K562 (cell line): ENCODE data around the gene COQ2. TPM values are rescaled to one million over a fixed set of nuclear protein-coding genes. Genes with fewer than 3 reads are reported as not detected.
"Not testable (repeated sequence)": the region's sequence is repeated elsewhere in the genome, so short reads cannot be mapped to it uniquely, and the experiment has no call there.

ENCODE experiments used
- ATAC-seq: fragments of 200-7000 bp; cut with Tn5 transposase; 3 replicates; pipeline ENCODE4 v1.9.1; 2020; ENCODE audit warnings: moderate library complexity
- BruUV-seq: library from RNA; stranded (reverse); fragments of 400-500 nt; replicated peaks from 2 replicates; lab custom pipeline; 2021; lab: Mats Ljungman, UMichigan
- CTCF ChIA-PET: fragments of 300-600 bp; formaldehyde crosslinking; extraction: SDS; loops from one replicate; lab custom pipeline; 2021; ENCODE audit warnings: low intra/inter-chr PET ratio; lab: Yijun Ruan, JAX
- POLR2A ChIA-PET: fragments of 300-600, 350-650 bp; sonication (Branson Sonifier 250); formaldehyde crosslinking; extraction: SDS; loops from one replicate; lab custom pipeline; 2021; ENCODE audit warnings: antibody characterized with exemption, inconsistent platforms; lab: Yijun Ruan, JAX
- DNase-seq, 4 experiments: peaks; one replicate each; pipeline versions ENCODE4 v3.0.0 to v3.0.0-alpha.2; 2011 to 2018; ENCODE audit warnings: low spot score in 3 of 4, mixed read lengths in 3 of 4; ENCODE audit errors: extremely low read depth in 1 of 4
- FAIRE-seq: peaks from 2 replicates; lab custom pipeline; 2011; peaks lifted over from hg19 to GRCh38; lab: Jason Lieb, UNC
- H2AFZ ChIP-seq: 2 replicates; pipeline ENCODE4 v1.6.0; 2011; ENCODE audit warnings: low read depth, low read length, control low read depth, inconsistent platforms
- H3K27ac ChIP-seq: fragments of 200-600 bp; 3 replicates; pipeline ENCODE4 v1.8.0; 2011; ENCODE audit warnings: low read depth, mild to moderate bottlenecking, control low read depth, inconsistent platforms, low read length, moderate library complexity, mixed read lengths; ENCODE audit errors: extremely low read depth
- H3K27me3 ChIP-seq, 2 experiments: fragments of 300-600 bp in 1 of 2; 2 replicates in 1 of 2; 3 replicates in 1 of 2; pipeline versions ENCODE4 v1.6.0 to v1.8.0; 2011; ENCODE audit warnings: inconsistent platforms in 2 of 2, low read length in 2 of 2, mild to moderate bottlenecking in 1 of 2, mixed read lengths in 1 of 2, moderate library complexity in 1 of 2; ENCODE audit not compliant: control insufficient read depth in 2 of 2, insufficient read depth in 2 of 2
- H3K36me3 ChIP-seq: fragments of 300-600 bp; 3 replicates; pipeline ENCODE4 v1.8.0; 2011; ENCODE audit warnings: mild to moderate bottlenecking, low read length, inconsistent platforms; ENCODE audit not compliant: control insufficient read depth, insufficient read depth
- H3K4me1 ChIP-seq, 2 experiments: fragments of 200-600 bp in 1 of 2; replicated peaks in 1 of 2; 2 replicates in 1 of 2; 3 replicates in 1 of 2; pipeline versions ENCODE4 v1.5.1 to v1.8.0; 2011; ENCODE audit warnings: inconsistent platforms in 2 of 2, low read length in 2 of 2, mild to moderate bottlenecking in 1 of 2, mixed read lengths in 1 of 2, moderate library complexity in 1 of 2; ENCODE audit not compliant: control insufficient read depth in 2 of 2, insufficient read depth in 2 of 2
- H3K4me2 ChIP-seq: 2 replicates; pipeline ENCODE4 v1.6.1; 2011; ENCODE audit warnings: low read length, control low read depth, inconsistent platforms, mixed read lengths; ENCODE audit not compliant: insufficient read depth
- H3K4me3 ChIP-seq: fragments of 200-600 bp; sonication (generic), shearing (Covaris generic); 2 replicates; pipeline ENCODE4 v1.5.1; 2016; ENCODE audit warnings: control low read depth, inconsistent platforms
- H3K79me2 ChIP-seq: fragments of 200-600 bp; 3 replicates; pipeline ENCODE4 v1.8.0; 2011; ENCODE audit warnings: low read length, inconsistent platforms; ENCODE audit not compliant: control insufficient read depth, insufficient read depth
- H3K9ac ChIP-seq, 2 experiments: 2 replicates each; pipeline versions ENCODE4 v1.6.0 to v1.6.1; 2011; ENCODE audit warnings: low read depth in 2 of 2, low read length in 2 of 2, control low read depth in 1 of 2, inconsistent platforms in 1 of 2, mild to moderate bottlenecking in 1 of 2, mixed read lengths in 1 of 2; ENCODE audit not compliant: insufficient read depth in 1 of 2
- H3K9me1 ChIP-seq: one replicate; pipeline ENCODE4 v1.6.0; 2011; ENCODE audit warnings: inconsistent platforms, mild to moderate bottlenecking, low read length, moderate library complexity; ENCODE audit not compliant: control insufficient read depth, insufficient read depth
- H3K9me3 ChIP-seq: replicated peaks from 2 replicates; pipeline ENCODE4 v1.5.1; 2011; ENCODE audit warnings: low read depth, low read length, inconsistent platforms; ENCODE audit not compliant: control insufficient read depth, insufficient read depth
- H4K20me1 ChIP-seq: replicated peaks from 2 replicates; pipeline ENCODE4 v1.6.1; 2011; ENCODE audit warnings: low read length, inconsistent platforms, mixed read lengths; ENCODE audit not compliant: control insufficient read depth, insufficient read depth
- PTTG1 ChIP-seq: fragments of 450-650 bp; IDR thresholded peaks from 2 replicates; pipeline ENCODE4 v1.6.1; 2016; ENCODE audit warnings: low read depth, mild to moderate bottlenecking, missing genetic modification characterization, missing compliant biosample characterization
- ZFP36 ChIP-seq: fragments of 150-350 bp; IDR thresholded peaks from 2 replicates; pipeline ENCODE4 v1.6.1; 2018; ENCODE audit warnings: low read length, low read depth; ENCODE audit not compliant: partially characterized antibody
- ZNF316 ChIP-seq: fragments of 450-650 bp; IDR thresholded peaks from 2 replicates; pipeline ENCODE4 v1.6.1; 2016
- ZNF431 ChIP-seq: sonication (generic); formaldehyde crosslinking; IDR thresholded peaks from 2 replicates; pipeline ENCODE4 v1.8.0; 2022; ENCODE audit warnings: mild to moderate bottlenecking, missing genetic modification reagents
- WGBS: fragments of 100-300 bp; shearing (Covaris generic); methylation state at CpG from one replicate; pipeline ENCODE4 v1.1.6; 2016; ENCODE audit warnings: low coverage, mixed read lengths; ENCODE audit not compliant: insufficient coverage; ENCODE audit errors: missing lambda C conversion rate; 5-methylcytosine and 5-hydroxymethylcytosine counted together
- in situ Hi-C: fragments of 300-500 bp; cut with MboI; formaldehyde crosslinking; loops from 4 replicates; pipeline ENCODE4 v1.15.0; 2018; ENCODE audit warnings: inconsistent platforms, mixed read lengths
- intact Hi-C: fragments of 100-400 bp; cut with micrococcal nuclease; formaldehyde crosslinking; loops from 2 replicates; pipeline ENCODE4 v1.14.2; 2022
- polyA plus RNA-seq, 8 experiments: library from polyadenylated mRNA; depleted of rRNA in 4 of 8; stranded (reverse) in 5 of 8; unstranded in 3 of 8; fragments of >200 nt; fragmentation: Nextera tagmentation in 2 of 8; fragmentation: Illumina TruSeq in 1 of 8; extraction: Ambion mirVana in 2 of 8; extraction: Trizol in 1 of 8; gene quantifications; 2 replicates each; pipeline versions ENCODE4 v1.2.1 to v1.2.3, GENCODE V29; 2011 to 2014; ENCODE audit warnings: inconsistent platforms in 1 of 8, missing spikeins in 1 of 8
- total RNA-seq, 7 experiments: library from RNA; depleted of rRNA in 6 of 7; stranded (reverse); fragments of >200 nt in 6 of 7; fragmentation: Illumina TruSeq in 2 of 7; extraction: Trizol in 2 of 7; gene quantifications; 2 replicates each; pipeline versions ENCODE4 v1.2.1 to v1.2.3, GENCODE V29; 2011 to 2021; ENCODE audit warnings: low replicate concordance in 1 of 7

Gene COQ2
- total and polyA plus RNA-seq, 9 of the 15 experiments (the other 6 are each of a cell fraction or from before 2014, with no cell fraction given) = 1.9 to 13.5 (median 11.8) TPM

GRCh38 chr4:83293305-83294046, 8.9 kb upstream of the COQ2 start:
- H4K20me1 ChIP-seq = no peaks in the 10 kb centered on the region
- no peak overlapping the region for H3K27ac ChIP-seq
- H2AFZ ChIP-seq = peak overlapping the region; percentile 56; the same call in 1 of the 2 replicates
- H3K4me1 ChIP-seq = no peaks in the 10 kb centered on the region
- ChIA-PET CTCF (no interaction called here), POLR2A (interaction anchor here (1.6 kb wide), 1 partner anchor 9 kb away, joined by 10 read pairs; the partner anchor contains the start of gene COQ2)
- ATAC-seq (no peak), DNase-seq (no peak), FAIRE-seq (no peak)
- no peaks in the 10 kb centered on the region for H3K79me2 ChIP-seq
- no peak overlapping the region for H3K9ac ChIP-seq
- in situ Hi-C loops = no loop called here
- H3K9me3 ChIP-seq = no peaks in the 10 kb centered on the region
- BruUV-seq = no TSS peak
- TF ChIP-seq ZNF316 = peak; percentile 40; the same call in 1 of the 2 replicates
- TF ChIP-seq PTTG1 (tag) = no peak
- no peaks in the 10 kb centered on the region for H3K36me3 ChIP-seq
- WGBS = 8% methylated on average over 8 of the region's 8 CpGs
- no peak overlapping the region for H3K4me2 ChIP-seq
- H3K4me3 ChIP-seq = no peak overlapping the region
- intact Hi-C loops = no loop called here
- no peaks in the 10 kb centered on the region for H3K9me1 ChIP-seq
- H3K27me3 ChIP-seq = peaks cover 2 to 5% of the 10 kb centered on the region in 2 experiments; a peak in 2 of 5 replicates

- H3K9ac ChIP-seq, H3K4me2 ChIP-seq, CTCF ChIA-PET, H3K4me3 ChIP-seq, H3K9me3 ChIP-seq, POLR2A ChIA-PET, BruUV-seq, intact Hi-C loops, H3K36me3 ChIP-seq, H4K20me1 ChIP-seq, H2AFZ ChIP-seq, H3K27me3 ChIP-seq, DNase-seq, H3K79me2 ChIP-seq, FAIRE-seq, in situ Hi-C loops, ATAC-seq, H3K9me1 ChIP-seq, H3K4me1 ChIP-seq, H3K27ac ChIP-seq: not testable (repeated sequence)
- TF ChIP-seq ZFP36 (peak; percentile 27), ZNF431 (CRISPR knock-in tag) (peak; percentile 90)
- 4% methylated on average over 3 of the region's 3 CpGs for WGBS
Observed at GRCh38 chr4:83290059-83290774, 5.6 kb upstream of the COQ2 start.

- POLR2A ChIA-PET, H3K4me1 ChIP-seq: not testable (repeated sequence)
Observed at GRCh38 chr4:83288381-83288780, 3.8 kb upstream of the COQ2 start.

More at GRCh38 chr4:83288381-83288780, 3.8 kb upstream of the COQ2 start:
- 0% methylated on average over 1 of the region's 1 CpG for WGBS
- H4K20me1 ChIP-seq, CTCF ChIA-PET, BruUV-seq, intact Hi-C loops, FAIRE-seq, H3K9ac ChIP-seq, DNase-seq, in situ Hi-C loops, H3K27me3 ChIP-seq, H3K36me3 ChIP-seq, ATAC-seq, H3K9me1 ChIP-seq, H3K27ac ChIP-seq, H3K4me3 ChIP-seq, H3K4me2 ChIP-seq, H3K9me3 ChIP-seq, H3K79me2 ChIP-seq, H2AFZ ChIP-seq: not testable (repeated sequence)
